Activated CD8-positive, alpha-beta memory T cell treated with anti-CD3 and anti-CD28 coated beads, Interleukin-2, amount 50 U/mL, for 24 hours (primary cell): Measurements from ENCODE around the gene TLX1.

Experiments
- DNase-seq: peaks from one replicate; pipeline ENCODE4 v3.0.0-alpha.2; 2020; ENCODE audit errors: extremely low read depth

TLX1 gene

GRCh38 chr10:101134299-101135127, 3.4 kb downstream of the TLX1 start:
- DNase-seq, result no peak

DNA sequence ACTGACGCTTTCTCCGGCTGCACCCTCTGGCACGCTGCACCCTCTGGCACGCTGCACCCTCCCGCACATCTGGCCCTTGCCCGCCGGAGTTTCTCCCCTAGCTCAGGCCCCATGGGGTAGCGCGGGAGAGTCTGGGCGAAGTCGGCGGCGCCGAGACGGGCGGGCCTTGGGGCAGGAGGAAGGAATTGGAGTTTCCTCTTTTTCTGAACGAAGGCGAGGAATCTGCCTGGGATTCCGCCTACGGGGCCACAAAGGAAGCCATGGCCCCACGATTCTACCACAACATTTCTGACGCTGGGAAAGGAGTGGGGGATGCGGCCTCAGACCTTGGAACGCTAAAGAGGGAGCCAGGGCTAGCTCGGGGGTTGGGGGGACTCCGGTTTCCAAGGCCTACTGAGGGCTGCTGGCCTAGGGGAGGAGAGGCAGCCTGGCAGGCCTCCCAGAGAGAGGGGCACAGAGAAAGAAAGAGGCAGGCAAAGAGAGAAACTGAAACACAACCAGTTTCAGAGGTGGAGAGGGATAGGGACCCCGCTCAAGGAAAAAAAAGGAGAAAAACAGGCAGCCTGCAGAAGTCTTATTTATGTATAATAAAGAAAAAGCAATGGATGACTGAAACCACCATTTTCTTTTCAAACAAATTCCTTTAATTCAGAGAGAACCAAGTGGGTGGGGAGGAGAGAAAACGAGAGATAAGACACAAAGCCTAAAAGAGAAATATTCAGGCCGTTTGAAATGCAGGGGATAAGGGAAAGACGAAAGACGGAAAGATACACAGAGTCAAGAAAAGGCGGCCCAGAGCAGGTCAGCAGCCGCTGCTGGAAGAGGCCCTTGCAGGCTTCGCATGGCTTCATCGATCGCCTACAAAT, 4.3 kb downstream of the TLX1 start:
- no peak for DNase-seq

GRCh38 chr10:101136007-101136707, 5.1 kb downstream of the TLX1 start:
- DNase-seq, result no peak

GRCh38 chr10:101136708-101137121, 5.6 kb downstream of the TLX1 start:
- no peak for DNase-seq

DNA sequence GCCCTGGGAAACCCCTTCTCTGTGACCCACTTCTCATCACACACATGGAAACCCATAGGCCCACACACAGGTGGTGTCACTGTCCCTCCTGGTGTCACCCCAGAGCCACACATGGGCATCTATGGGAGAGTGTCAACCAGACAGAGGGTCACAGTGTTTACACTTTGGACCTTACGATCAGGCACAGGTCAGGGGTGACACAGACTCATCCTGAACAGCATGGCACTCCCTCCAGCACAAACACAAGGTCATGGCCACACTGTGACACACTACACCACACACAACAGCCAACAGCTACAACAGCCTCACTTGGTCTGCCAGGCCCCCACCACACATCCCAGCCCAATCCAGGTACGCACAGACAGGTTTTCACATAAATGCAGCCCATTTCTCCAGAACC, 6.2 kb downstream of the TLX1 start:
- no peak for DNase-seq

DNA sequence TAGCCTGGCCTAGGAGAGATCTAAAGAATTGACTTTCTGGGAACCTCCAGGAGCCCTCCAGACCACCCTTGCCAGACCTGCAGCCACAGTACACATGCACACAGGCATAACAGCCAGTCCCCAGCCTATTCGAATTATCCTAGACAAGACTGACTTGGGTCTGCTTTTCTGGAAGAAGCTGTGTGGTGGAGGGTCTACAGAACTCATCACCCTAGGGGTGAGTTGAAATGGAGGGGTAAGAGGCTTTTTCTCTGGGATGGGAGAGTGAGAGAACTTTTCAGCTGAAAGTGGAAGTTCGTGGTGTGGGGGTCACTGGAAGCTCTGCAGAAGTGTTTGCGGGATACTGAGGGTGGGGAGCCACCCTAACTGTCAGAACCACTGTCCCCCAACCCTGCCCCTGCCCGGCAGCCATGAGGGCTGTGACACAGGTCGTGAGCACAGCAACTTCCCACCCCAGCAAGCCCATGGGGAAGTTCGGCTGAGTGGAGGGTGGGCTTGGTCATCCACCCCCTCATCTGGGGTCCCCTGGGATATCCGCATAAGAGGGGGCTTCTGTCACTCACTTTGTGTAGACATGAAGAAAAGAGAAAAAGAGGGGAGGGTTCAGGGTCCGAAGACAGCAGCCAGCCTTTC, 7.8 kb downstream of the TLX1 start:
- no peak for DNase-seq

DNA sequence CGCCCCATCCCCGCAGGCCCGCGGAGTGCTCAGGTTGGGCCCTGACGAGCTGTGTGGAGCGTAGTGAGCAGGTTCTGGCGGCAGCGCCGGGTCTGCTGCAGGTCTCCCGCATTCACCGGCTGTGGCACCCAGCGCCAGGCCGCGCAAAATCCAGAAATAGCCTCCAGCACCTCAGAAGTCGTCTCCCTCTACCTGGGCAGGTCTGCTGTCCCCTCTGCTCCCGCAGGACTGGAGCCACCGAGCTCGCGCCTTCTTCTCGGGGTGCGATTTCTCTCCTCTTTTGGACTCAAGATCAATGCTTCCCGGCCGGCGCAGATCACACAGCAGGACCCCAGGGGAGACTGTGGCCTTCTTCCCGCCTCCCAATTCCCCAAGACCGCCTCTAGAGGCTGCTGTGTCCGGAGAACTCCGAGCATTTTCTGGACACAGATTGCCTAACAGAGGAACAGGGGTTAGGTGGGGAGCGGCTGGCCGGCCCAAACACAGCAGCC, 8.4 kb downstream of the TLX1 start:
- DNase-seq, result no peak

DNA sequence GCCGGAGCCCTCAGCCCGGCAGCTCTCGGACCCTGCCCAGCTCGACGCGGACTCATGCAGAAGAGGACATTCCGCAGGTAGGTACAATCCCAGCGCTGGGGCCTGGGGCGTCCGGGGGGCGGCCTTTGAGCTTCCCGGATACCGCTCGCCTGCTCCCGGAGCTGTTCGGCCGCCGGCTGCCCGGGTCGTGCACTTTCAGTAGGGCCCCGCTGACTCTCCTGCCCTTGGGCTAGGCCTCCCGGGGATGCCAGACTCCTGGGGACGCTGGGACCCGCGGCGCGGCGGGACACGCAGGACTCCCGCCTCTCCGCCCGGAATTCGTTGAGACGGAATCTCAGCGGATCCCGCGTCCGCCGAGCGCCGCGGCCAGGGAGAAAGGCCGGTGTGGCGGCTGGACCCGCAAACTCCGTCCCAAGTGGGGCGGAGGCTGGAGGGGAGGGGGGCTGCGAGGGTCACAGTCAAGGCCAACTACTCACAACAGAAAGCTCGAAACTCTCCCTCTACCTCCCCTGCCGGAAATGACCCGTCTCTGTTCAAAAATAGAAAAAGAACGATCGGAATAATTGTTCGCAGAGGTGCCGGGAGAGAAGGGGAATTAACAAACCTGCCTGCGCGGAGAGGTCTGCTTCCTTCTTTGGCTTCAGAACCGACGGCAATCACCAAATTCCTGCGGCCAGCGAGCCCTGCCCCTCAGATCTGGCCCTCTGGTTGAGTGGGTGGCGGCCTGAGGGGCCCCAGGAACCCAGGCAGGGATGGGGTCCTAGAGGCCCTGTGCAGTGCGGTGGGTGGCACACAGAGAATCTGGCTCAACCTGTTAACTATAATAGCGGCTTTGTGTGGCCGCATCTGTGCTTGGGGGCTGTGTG, 9.2 kb downstream of the TLX1 start:
- no peak for DNase-seq

DNA sequence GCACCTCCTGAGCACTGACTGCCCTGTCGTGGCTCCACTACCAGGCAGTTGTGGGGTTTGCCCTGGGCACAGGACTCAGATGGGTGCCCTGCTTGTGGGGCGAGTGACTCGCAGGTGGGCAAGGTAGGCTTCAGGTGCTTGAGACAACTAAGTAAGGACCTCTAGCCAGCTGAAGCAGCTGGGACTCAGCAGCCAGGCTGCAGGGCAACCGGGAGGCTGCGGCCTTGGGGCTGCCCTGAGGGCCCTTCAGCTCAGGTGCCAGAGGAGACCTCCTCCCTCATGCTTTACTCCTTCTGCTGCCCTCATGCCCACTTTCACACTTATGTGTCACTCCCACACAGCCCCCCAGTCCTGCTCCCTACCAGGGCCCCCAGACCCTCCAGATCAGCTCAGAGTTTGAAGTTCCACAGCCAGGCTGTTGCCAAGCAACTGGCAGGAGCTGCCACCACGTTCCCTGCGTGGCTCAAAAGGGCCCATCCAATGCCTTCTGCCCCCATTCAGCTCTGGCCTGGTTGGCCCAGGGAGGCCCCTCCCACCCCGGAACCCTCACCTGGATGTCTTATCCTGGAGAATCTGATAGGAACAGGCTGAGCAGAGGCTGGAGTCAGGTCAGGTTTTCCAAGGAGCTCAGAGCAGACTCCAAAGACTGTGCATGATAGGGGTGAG, 10.0 kb downstream of the TLX1 start:
- DNase-seq, result no peak

GRCh38 chr10:101141616-101142532, 10.8 kb downstream of the TLX1 start:
- peak; percentile 53 for DNase-seq

DNA sequence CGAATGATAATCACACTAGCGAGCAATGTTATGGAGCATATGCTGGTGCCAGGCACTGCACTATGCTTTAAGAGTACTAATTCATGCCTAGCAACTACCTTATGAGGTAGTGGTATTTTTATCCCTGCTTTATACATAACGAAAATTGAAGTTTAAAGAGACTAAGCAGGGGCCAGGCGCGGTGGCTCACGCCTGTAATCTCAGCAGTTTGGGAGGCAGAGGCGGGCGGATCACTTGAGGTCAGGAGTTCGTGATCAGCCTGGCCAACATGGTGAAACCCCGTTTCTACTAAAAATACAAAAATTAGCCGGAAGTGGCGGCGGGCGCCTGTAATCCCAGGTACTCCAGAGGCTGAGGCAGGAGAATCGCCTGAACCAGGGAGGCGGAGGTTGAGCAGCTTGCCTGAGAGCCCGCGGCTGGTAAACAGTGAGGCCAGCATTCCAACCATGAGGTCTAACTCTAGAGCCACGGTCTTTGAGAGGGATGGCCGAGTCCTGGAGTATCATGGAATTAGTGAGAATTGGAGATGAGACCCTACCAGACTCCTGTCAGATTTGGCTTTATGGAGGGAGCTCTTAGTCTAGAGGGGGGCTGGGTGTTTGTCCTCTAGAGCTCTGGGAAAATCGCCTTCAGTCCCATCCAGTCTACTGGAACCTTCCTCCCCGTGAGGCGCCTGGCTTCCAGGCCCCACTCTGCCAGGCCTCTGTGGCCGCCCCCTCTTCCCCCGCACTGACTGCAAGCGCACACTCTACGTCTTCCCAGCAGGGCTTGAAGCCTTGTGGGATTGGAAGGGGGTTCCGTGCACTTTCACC, 11.6 kb downstream of the TLX1 start:
- no peak for DNase-seq

DNA sequence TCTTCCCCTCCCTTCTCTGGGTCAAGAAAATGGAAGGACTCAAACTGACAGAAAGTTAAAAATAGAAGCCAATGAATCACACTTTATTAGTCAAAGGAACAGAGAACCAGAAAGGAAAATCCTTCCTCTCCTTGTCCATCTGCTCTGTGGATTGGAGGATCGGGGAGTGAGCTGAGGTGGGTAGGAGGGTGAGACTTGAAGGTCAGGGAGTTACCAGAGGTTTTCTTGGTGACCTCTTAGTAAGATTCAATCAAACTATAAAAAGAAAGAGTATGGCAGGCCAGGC, 12.2 kb downstream of the TLX1 start:
- no peak for DNase-seq

GRCh38 chr10:101144053-101144452, 13.0 kb downstream of the TLX1 start:
- DNase-seq, result no peak

GRCh38 chr10:101145145-101145544, 14.0 kb downstream of the TLX1 start:
- no peak for DNase-seq

DNA sequence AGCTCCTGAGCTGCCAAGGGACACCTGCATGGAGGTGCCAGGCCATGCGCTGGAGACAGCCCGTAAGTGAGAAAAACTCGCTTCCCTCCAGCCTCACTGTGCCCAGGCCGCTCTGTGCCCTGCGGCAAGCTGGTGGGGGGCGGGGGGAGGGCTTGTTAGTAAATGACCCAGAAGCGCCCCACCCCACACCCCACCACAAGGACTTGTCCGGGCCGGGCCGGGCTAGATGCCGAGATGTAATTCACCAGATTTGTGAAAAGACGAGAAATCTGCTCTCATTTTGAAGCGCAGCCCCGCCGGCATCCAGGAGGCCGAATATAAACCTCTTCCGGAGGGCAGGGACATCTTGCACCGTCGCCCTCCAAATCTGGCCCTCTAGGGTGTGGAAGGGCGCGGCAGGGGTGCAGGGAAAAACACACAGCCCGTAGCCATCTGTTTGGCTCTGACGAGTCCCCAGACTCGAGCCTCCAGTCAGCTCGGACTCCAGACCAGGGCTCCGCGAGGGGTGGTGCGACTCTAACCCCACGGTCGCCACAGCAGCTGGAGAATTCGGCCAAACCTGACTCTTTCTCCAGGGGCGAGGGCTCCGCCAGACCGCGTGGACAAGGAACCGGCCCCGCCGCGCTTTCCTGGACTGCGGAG, 14.8 kb downstream of the TLX1 start:
- no peak for DNase-seq

- DNase-seq, result no peak
These were observed 15.5 kb downstream of the TLX1 start for GRCh38 chr10:101146392-101147251.

- no peak for DNase-seq
These were observed 20.3 kb downstream of the TLX1 start for GRCh38 chr10:101151395-101151794.
